HG02884 (cell line): ENCODE measurements around the gene CFAP100.

Experiments
- ATAC-seq: cut with Tn5 transposase; IDR thresholded peaks from one replicate; pipeline ENCODE4 v1.9.1; 2021; ENCODE audit warnings: mild to moderate bottlenecking, moderate library complexity; ENCODE audit not compliant: unreplicated experiment

The CFAP100 gene

GRCh38 chr3:126439346-126439967, 44.7 kb downstream of the CFAP100 start:
- no peak for ATAC-seq

GRCh38 chr3:126439968-126440708, 45.4 kb downstream of the CFAP100 start:
- no peak for ATAC-seq

GRCh38 chr3:126440709-126440995, 45.9 kb downstream of the CFAP100 start:
- ATAC-seq, result no peak

- no peak for ATAC-seq
Observed at GRCh38 chr3:126441256-126441880, 46.7 kb downstream of the CFAP100 start.

GRCh38 chr3:126442094-126442855, 47.6 kb downstream of the CFAP100 start:
- ATAC-seq, result no peak

- no peak for ATAC-seq
Observed at GRCh38 chr3:126442856-126443242, 48.1 kb downstream of the CFAP100 start.

GRCh38 chr3:126445506-126445905, 50.8 kb downstream of the CFAP100 start:
- ATAC-seq, result no peak

- ATAC-seq, result no peak
Observed at GRCh38 chr3:126446301-126446700, 51.6 kb downstream of the CFAP100 start.

GRCh38 chr3:126446791-126447190, 52.1 kb downstream of the CFAP100 start:
- ATAC-seq, result no peak

- no peak for ATAC-seq
Observed at GRCh38 chr3:126447456-126448106, 52.9 kb downstream of the CFAP100 start.

- ATAC-seq, result no peak
Observed at GRCh38 chr3:126448136-126448892, 53.6 kb downstream of the CFAP100 start.

GRCh38 chr3:126448893-126449180, 54.1 kb downstream of the CFAP100 start:
- no peak for ATAC-seq

- no peak for ATAC-seq
Observed at GRCh38 chr3:126449621-126450051, 54.9 kb downstream of the CFAP100 start.

- no peak for ATAC-seq
Observed at GRCh38 chr3:126450219-126450618, 55.5 kb downstream of the CFAP100 start.

- no peak for ATAC-seq
Observed at GRCh38 chr3:126450744-126451143, 56.0 kb downstream of the CFAP100 start.

- ATAC-seq, result no peak
Observed at GRCh38 chr3:126451511-126451910, 56.8 kb downstream of the CFAP100 start.

GRCh38 chr3:126452213-126452612, 57.5 kb downstream of the CFAP100 start:
- ATAC-seq, result no peak

- no peak for ATAC-seq
Observed at GRCh38 chr3:126454025-126454424, 59.3 kb downstream of the CFAP100 start.

GRCh38 chr3:126454437-126455198, 59.9 kb downstream of the CFAP100 start:
- ATAC-seq, result no peak

GRCh38 chr3:126456211-126456610, 61.5 kb downstream of the CFAP100 start:
- no peak for ATAC-seq
